Measurements from ENCODE around the gene POLR1B.
"Not testable (repeated sequence)": the region's sequence is repeated elsewhere in the genome, so short reads cannot be mapped to it uniquely, and the experiment has no call there.

The POLR1B gene

DNA sequence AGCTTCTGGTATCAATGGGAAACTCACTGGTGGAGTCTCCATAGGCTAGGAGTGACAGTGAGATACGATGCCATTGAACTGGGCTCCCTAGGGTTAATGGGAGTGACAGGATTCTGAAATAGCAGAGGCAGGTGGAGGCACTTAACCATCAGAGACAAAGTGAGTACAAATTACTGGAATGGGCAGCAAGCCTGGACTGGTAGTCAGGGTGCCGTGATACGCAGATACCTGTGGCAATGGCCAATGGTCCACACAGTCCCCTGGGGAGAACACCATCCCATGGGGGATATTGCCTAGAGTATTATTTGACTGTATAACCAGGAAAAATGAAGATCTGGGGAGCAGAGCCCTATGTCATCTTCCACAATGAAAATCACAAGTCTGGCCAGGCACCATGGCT lies 59.5 kb downstream of the POLR1B start:
- no peak for DNase-seq (ENCODE audit: low spot score)

DNA sequence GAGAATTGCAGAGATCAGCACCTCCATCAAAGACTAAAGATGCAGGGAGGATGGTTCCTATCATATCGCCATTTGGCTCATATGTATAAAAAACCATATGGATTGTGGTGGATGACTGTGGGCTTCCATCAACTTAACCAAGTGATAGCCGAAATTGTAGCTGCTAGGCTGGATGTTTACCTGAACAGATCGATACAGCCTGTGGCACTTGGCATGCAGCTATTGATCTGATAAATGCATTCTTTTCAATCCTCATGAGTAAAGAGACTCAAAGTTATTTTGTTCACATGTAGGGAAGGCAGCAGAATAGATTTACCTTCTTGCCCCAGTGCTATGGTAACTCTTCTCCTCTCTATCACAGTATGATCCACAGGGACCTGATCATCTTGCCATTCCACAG lies 60.7 kb downstream of the POLR1B start:
- no peak for DNase-seq (ENCODE audit: low spot score)

DNA sequence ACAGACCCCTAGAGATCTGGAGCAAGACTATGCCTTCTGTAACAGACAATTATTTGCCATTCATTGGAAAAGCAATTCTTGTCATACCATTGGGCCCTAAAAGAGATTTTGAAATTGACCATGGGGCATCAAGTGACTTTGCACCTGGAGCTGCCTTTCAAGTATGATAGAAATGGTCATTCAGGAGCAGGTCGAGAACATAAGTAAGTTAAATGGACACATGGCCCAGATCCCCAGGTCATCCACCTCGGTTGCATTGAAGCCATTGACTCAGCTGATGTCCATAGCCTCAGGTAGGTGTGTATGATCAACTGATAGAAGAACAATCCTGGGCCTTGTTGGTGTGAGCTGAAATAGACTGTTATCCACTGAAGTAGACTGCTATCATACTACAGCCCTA lies 61.5 kb downstream of the POLR1B start:
- no peak for DNase-seq (ENCODE audit: low spot score)

- no peak for DNase-seq (ENCODE audit: low spot score)
Measured at GRCh38 chr2:112604952-112605351, 62.7 kb downstream of the POLR1B start.

- DNase-seq (ENCODE audit: low spot score), result no peak
Measured at GRCh38 chr2:112605926-112606325, 63.7 kb downstream of the POLR1B start.

- DNase-seq (ENCODE audit: low spot score), result no peak
Measured at GRCh38 chr2:112606547-112606946, 64.3 kb downstream of the POLR1B start.

DNA sequence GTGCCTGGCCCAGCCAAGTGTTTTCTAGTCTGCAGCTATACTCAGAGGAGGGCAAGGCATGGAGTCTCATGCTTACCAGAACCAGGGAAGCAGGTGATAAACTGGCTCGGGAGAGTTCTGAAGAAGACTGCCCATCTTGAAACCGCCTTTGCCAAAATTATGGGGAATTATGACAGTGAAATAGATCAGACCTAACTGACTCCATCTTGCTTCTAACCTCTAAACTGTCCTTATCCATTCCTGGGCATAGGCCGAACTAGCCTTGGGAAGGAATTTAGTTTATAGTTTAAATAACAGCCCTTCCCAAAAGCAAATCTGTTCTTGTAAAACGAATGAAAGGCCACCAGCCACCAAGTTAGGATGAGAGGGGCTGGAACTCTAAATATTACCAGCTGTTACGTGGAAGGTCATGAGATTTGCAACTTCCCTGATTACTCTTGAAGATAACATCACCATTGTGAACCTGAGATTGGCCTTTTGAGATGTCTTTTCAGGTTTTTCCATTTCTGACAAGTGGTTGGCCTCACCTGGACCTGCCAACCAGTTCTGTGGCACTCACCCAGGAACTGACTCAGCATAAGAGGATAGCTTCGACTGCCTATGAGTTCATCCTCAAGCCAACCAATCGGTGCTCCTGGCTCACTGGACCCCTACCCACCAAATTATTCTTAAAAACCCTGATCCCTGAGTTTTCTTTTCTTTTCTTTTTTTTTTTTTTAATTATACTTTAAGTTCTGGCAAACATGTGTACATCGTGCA lies 65.6 kb downstream of the POLR1B start:
- no peak for DNase-seq (ENCODE audit: low spot score)

GRCh38 chr2:112609320-112609719 lies 67.1 kb downstream of the POLR1B start:
- DNase-seq (ENCODE audit: low spot score), result not testable (repeated sequence)

GRCh38 chr2:112612283-112612682 lies 70.0 kb downstream of the POLR1B start:
- not testable (repeated sequence) for DNase-seq (ENCODE audit: low spot score)

- DNase-seq (ENCODE audit: low spot score), result no peak
Measured at GRCh38 chr2:112614201-112614840, 72.1 kb downstream of the POLR1B start.

DNA sequence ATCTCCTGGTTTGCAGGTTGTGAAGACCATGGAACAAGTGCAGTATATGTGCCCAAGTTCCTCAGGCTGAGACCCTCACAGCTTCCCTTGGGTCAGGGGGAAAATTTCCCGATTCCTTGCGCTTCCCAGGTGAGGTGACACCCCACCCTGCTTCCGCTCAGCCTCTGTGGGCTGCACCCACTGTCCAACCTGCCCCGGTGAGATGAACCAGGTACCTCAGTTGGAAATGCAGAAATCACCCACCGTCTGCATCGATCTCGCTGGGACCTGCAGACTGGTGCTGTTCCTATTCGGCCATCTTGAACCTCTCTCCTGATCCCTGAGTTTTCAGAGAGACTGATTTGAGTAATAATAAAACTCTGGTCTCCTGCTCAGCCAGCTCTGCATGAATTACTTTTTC lies 72.8 kb downstream of the POLR1B start:
- DNase-seq (ENCODE audit: low spot score), result no peak

DNA sequence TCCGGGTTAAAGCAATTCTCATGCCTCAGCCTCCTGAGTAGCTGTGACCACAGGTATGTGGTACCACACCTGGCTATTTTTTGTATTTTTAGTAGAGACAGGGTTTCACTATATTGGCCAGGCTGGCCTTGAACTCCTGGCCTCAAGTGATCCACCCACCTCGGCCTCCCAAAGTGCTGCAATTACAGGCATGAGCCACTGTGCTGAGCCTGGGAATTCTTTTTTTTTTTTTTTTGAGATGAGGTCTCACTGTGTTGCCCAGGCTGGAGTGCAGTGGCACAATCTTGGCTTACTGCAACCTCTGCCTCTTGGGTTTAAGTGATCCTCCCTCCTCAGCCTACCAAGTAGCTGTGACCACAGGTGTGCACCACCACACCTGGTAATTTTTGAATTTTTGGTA lies 73.5 kb downstream of the POLR1B start:
- not testable (repeated sequence) for DNase-seq (ENCODE audit: low spot score)

DNA sequence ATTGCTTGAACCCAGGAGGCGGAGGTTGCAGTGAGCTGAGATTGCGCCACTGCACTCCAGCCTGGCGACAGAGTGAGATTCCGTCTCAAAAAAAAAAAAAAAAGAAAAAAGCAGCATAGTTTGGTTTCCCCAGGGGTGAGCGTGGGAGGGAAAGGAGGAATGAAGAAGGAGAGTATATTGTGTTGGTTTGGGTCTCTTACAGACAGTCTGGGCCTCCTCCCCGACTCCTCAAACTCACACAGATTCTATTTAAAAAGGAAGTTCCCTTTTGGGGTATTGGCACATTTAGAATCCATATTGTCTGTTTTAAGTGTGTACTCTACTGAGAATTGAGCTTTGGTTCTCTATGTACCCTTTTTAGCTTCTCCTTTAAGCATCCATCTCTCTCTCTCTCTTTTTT lies 76.1 kb downstream of the POLR1B start:
- DNase-seq (ENCODE audit: low spot score), result no peak

- no peak for DNase-seq (ENCODE audit: low spot score)
Measured at GRCh38 chr2:112621790-112622527, 79.7 kb downstream of the POLR1B start.

DNA sequence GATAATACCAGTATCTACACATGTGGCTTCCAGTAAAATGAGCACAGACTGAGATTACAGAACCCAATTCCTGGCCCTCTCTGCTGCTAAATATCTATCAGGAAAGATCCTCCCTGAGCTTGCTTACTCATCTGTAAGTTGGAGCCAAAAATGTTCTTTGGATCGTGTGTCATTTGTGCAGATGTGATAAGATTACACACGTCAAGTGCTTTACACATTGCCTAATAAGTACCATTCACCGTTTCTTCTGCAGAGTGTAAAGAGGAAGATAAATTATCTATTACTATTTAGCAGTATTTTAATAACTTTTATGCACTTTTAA lies 80.2 kb downstream of the POLR1B start:
- no peak for DNase-seq (ENCODE audit: low spot score)

- no peak for DNase-seq (ENCODE audit: low spot score)
Measured at GRCh38 chr2:112623913-112624777, 81.9 kb downstream of the POLR1B start.

DNA sequence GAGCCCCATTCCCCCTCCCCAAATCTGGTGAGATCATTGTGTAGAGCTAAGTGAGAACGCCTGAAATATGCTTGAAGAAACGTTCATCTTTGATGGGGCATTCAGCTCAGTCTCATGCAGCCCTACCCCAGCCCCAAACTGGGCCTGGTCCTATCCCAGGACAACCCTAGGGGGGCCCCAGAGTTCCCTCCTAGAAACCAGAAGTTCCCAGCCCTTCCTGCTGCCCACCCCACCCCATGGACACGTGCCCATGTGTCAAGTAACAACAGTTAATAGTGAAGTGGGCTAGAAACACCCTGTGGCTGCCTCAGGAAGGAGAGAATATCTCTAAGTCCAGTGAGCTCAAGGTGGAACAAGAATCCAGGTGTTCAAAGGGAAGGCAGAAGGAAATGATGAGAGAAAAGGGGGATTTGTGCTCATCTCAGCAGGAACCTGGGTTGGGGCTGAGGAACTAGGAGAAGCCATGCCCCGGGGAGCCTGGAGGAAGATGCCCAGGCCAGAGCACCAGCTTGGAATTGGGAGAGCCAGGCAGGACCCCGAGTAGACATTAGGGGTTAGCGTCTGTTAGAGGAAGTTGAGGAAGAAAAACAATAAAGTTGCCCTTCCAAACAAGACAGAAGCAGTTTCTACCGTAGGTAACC lies 83.3 kb downstream of the POLR1B start:
- DNase-seq (ENCODE audit: low spot score), result no peak

GRCh38 chr2:112626604-112627059 lies 84.4 kb downstream of the POLR1B start:
- peak; percentile 56 for DNase-seq (ENCODE audit: low spot score)

All from iPS-NIHi11 (cell line).